Activated T-helper 1 cell treated with anti-CD3 and anti-CD28 coated beads, Interleukin-2, amount 50 U/mL, for 16 hours (primary cell): Measurements from ENCODE around the gene GP5.

Experiments used
- DNase-seq, 2 donors: peaks; one replicate each; pipeline ENCODE4 v3.0.0-alpha.2; 2020; ENCODE audit warnings: low read depth in 1 of 2, low spot score in 1 of 2

The GP5 gene

GRCh38 chr3:194377708-194378107, 21.4 kb downstream of the GP5 start:
- no peak for DNase-seq

DNA sequence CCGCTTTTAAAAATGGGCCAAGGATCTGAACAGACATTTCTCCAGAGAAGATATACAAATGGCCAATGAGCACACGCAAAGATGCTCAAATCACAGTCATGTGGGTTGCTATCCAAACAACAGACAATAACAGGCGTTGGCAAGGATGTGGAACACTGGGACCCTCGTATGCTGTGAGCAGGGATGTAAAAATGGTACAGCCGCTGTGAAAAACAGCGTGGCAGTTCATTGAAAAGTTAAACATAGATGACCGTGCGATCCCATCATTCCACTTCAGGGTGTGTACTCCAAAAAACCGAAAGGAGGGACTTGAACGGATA, 22.9 kb downstream of the GP5 start:
- DNase-seq: no peak

GRCh38 chr3:194375473-194376240, 23.4 kb downstream of the GP5 start:
- no peak for DNase-seq

DNA sequence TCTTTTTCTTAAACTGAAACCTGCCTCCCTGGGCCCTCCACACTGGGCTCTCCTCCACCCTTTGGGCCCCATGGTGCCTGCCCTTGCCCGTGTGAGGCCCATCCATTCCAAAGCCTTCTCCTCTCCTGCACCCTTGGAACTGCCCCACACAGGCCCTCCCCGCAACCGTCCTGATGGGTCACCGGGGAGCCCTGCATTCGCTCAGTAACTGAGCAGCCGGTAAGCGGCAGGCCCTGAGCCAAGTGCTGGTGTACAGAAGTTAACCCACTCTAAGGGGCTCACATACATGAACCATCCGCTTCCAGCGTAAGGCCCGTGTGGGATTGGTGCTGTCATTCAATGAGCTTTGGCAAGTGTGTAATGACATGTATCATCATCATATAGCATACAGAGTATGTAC, 24.1 kb downstream of the GP5 start:
- DNase-seq: no peak

DNA sequence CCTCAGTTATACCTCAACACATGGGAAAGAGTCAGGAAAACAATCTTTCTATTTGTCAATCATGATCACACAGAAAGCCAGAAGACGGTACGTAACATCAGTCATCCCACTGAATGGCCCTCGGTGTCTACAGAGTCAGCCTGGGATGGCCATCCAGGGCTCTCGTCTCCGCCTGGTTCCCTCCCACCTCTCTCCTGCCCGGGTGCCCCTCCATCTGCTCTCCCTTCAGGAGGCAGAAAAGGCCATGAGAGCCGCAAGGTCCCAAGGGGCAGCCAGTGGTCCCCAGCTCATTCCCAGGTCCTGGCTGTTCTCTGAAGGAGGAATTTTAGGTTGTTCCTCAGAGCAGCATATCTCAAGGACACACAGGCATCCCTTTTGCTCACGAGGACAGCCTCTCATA, 25.2 kb downstream of the GP5 start:
- no peak for DNase-seq

DNA sequence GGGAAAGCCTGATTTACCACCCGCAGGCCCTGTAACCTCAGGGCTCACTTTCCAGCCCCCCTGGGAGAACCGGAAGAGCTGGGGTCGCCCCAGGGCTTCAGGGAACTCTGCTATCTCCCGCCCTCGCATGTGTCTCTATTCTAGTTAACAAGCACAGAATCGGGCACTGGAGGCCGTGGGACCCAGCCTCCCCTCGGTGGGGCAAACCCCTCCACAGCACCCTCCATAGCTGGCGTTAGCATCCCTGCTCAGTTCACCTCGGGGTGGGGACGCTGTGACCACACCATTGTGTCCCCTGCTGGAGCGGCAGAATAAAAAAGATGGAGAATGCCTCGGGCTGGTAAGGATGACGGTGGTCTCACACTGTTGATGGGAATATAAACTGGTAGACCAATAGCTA, 26.0 kb downstream of the GP5 start:
- no peak for DNase-seq

DNA sequence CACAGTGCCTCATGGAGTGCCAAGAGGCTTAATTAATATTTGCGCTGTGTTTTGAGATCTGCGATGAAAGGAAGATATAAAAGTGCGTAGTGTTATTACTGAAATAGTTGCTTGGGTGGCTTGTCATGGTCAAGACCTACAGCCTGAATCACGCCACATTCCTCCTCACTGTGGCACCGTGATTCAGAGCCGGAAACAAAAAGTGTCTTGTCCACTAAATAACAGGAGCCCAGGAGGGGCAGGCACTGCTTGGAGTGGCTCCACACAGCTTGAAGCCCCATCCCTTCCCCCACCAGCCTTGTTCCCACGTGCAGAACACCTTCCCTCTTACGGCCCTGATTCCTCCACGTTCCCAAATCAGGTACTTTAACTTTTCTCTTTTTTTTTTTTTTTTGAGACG, 28.3 kb downstream of the GP5 start:
- no peak for DNase-seq

DNA sequence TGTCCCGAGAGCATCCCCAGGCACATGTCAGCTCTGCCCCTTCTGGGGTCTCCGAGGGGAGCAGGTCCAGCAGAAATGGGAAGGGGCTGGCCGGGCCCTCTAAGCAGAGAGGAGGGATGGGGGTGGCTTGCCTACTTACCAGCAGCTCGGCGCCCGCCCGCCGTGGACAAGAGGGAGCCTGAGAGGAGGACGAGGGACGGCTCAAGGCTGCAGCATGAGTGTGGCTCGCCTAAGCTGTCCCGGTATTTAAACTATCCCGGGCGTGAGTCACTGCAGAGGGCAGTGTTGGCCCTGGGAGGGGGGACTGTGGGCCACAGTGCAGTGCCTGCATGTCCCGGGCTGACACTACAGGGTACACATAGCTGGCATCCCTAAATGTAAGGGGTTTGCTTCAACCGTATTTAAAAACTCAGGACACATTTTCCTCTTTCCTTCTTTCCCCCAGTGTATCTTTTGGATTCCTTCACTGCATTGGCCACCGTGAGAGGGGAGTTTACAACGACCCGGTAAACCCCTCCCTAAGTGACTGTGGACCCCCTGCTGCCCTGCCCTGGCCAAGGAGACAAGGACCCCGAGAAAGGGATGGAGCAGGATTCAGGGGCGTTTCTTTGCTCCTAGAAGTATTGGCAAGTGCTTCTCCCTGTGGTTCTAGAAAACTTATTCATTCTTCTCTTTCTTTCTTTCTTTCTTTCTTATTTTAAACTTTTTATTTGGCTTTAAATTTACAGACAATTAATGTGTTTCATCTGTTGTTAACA, 29.4 kb downstream of the GP5 start, which contains the start of gene LRRC15:
TSS of gene LRRC15 (minus strand) at position 222 of the 758 bp plus-strand sequence. CDS start 8,700 bp downstream, outside the sequence.
- DNase-seq: no peak

DNA sequence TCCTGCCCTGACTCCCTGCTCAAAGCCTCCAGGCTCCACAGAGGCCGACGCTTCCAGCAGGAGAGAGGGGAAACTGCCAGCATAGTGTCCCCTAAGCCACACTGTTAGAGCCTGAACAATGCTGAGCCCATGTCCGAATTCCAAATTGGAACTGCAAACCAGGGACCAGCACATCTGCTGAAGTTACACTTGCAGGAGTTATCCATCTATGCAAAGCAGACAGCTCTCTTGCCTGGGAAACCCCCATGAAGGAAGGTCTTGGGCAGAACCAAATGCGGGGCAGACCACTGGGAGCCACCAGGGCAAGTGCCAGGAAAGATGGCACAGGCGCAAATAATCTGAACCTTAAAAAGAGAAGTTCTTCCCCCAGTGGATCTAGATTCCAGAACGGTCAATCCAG, 30.1 kb downstream of the GP5 start:
- DNase-seq: no peak

DNA sequence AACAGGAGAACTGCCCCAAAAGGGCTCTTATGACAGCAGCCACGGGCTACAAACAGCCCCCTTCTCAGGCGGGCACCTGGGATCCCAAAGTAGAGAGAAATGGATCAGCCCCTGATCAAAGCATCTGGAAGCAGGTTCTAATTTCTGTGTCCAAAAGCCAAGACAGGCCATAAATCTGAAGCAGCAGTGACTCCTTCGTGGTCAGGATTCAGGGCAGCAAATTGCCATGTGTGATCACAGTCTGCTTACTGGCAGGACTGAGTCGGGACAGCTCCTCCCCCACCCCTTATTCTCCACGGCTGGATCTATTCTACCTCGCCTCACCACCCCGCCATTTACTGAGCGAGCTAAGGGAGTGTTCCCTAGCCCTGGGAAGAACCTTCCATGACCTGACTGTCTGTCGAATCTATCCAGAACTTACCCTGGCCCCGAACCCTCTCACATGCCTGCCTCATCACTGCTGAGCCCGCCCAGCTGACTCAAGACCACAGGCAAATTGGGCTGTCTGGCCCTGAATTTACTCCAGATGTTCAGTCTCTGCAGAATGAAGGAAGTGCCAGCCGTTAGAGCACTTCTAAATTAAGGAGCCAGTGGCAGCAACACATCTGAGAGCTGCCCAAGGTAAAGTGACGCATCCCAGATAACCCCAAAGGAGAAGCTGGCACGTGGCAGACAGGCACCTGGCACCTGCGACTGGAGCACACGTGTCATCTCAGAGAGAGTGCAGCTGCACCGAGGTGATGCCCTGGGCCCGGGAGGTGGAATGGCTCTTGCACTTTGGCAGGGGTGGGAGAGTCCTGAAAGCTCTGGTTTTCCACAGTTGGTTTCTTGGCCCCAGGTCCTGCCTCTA, 30.8 kb downstream of the GP5 start:
- DNase-seq: no peak

- DNase-seq: no peak
These were observed 33.0 kb downstream of the GP5 start for GRCh38 chr3:194365978-194366490.

GRCh38 chr3:194365526-194365925, 33.5 kb downstream of the GP5 start:
- no peak for DNase-seq

DNA sequence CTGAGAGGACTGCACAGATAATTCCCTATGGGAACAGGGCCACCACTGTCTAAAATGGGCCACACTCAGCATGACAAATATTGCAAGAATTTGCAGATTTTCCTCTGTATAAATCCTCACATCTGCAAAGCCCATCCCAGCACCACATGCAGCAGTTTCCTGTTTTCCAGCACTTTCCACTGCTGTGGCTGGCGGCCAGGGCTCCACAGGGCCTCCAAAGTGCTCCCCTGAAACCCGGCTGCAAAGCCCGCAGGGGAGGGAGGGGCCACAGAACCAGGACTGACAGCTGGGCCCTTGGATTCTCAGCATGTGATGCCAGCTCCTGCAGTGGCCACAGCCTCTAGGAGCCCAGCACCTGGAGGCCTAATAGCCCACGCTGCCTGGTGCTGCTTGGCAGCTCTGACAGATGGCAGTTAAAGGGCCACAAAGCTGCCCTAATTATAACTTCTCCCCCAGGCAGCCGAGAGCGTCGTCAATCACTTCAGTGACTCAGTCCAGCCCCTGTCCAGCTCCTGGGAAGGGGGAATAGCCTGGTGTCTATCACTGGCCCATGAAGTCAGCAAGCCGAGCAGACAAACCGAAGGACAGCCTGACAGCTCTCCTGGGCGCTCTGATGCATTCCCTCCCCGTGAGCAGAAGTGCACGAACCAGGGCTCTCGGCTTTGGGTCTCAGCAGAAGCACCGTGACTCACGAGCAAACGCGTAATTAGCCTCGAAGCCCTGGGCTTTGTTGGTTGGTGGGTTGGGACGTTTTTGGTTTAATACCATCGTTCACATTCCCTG, 34.2 kb downstream of the GP5 start:
- DNase-seq: no peak

GRCh38 chr3:194364314-194364651, 34.8 kb downstream of the GP5 start:
- no peak for DNase-seq

- no peak for DNase-seq
These were observed 38.5 kb downstream of the GP5 start for GRCh38 chr3:194360568-194360967.

DNA sequence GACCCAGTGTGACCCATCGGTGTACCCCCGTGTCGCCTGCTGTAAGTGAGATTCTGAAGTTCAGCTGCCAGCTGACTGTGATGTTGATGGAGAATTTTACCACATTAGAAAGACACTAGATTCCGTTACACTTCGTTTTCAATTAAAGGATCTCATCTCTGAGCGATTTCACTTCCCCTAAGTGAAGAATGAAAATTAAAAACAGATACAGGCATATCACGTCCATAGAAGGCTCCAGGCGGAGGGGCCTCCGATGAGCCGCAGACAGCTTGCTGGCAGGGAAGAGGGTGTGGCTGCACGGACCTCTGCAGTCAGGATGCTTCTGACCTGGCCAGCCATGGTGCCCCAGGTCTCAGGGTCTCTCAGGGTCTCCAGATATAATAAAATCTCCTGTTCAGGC, 41.4 kb downstream of the GP5 start:
- no peak for DNase-seq

- DNase-seq: no peak
These were observed 43.7 kb downstream of the GP5 start for GRCh38 chr3:194355379-194355778.

DNA sequence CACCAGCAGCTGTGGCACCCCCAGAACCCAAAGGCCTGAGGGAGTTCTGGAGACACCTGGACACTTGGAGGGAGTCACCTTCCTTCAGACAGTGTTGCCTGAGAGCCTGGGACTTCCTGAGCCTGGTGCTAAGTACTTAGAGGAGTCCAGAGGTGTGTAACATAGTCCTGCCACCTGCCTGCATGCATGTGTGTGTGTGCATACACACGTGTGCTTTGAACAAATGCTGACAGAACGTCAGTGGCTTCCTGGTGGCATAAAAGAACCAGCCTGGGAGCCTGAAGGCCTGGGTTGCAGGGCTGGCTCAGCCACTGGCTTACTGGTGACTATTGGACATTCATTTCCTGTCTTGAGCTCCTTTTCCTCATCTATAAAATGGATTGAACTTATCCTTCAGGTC, 44.8 kb downstream of the GP5 start:
- no peak for DNase-seq

DNA sequence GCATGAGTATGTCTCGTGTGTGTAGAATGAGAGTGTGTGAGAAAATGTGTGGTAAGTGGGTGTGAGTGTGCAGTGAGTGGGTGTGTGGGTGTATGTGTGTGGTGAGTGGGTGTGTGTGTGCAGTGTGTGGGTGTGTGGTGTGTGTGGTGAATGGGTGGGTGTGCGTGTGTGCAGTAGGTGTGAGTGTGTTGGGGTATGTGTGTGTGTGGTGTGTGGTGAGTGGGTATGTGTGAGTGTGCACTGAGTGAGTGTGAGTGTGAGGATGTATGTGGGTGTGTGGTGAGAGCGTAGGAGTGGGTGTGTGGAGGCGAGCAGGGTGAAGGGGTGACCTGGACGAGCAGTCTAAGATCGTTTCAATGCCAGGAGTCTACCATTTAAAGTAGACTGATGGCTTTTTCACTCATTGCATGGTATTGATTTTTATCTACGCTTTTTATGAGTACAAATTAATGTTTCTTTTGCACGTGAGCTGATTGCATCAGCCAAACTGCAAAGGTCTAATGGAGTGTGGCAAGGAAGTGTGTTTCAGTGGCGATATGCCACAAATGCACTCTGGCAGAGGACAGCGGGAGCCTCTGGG, 46.3 kb downstream of the GP5 start:
- no peak for DNase-seq

GRCh38 chr3:194351952-194352536, 47.0 kb downstream of the GP5 start:
- no peak for DNase-seq
